Endothelial cell of umbilical vein (primary cell): ENCODE measurements around the gene PDE10A. TPM values are rescaled to one million over a fixed set of nuclear protein-coding genes. Genes with fewer than 3 reads are reported as not detected.
"Not testable (repeated sequence)": the region's sequence is repeated elsewhere in the genome, so short reads cannot be mapped to it uniquely, and the experiment has no call there.

Source experiments
- BruUV-seq: library from RNA; stranded (reverse); fragments of 400-500 nt; replicated peaks from 2 replicates; lab custom pipeline; 2021; lab: Mats Ljungman, UMichigan
- CTCF ChIA-PET: fragments of 300-600, 350-600 bp; sonication (Branson Sonifier 250); formaldehyde crosslinking; loops from one replicate; lab custom pipeline; 2021; ENCODE audit warnings: antibody characterized with exemption, inconsistent platforms; lab: Charles Lee
- POLR2A ChIA-PET: fragments of 300-600, 350-600 bp; sonication (Branson Sonifier 250); formaldehyde crosslinking; loops from one replicate; lab custom pipeline; 2021; ENCODE audit warnings: antibody characterized with exemption, inconsistent platforms; lab: Charles Lee
- DNase-seq: peaks from one replicate; pipeline ENCODE4 v3.0.0-alpha.2; 2011; ENCODE audit warnings: low read depth, low spot score
- FAIRE-seq: peaks from 2 replicates; lab custom pipeline; 2011; peaks lifted over from hg19 to GRCh38; lab: Jason Lieb, UNC
- H2AFZ ChIP-seq: 2 replicates; pipeline ENCODE4 v1.6.0; 2012; ENCODE audit warnings: low read depth, low read length, control low read depth, inconsistent platforms
- H3K27ac ChIP-seq: 2 replicates; pipeline ENCODE4 v1.5.1; 2011; ENCODE audit warnings: low read depth, mild to moderate bottlenecking, control low read depth, low read length, moderate library complexity; ENCODE audit not compliant: insufficient read depth
- H3K27me3 ChIP-seq, 2 experiments: 2 replicates each; pipeline versions ENCODE4 v1.6.0 to v1.6.1; 2011; ENCODE audit warnings: low read length in 2 of 2, mixed read lengths in 1 of 2; ENCODE audit not compliant: control insufficient read depth in 2 of 2, insufficient read depth in 2 of 2
- H3K36me3 ChIP-seq, 2 experiments: 2 replicates in 1 of 2; 3 replicates in 1 of 2; pipeline ENCODE4 v1.5.1; 2011; ENCODE audit warnings: low read length in 2 of 2, mild to moderate bottlenecking in 1 of 2, moderate library complexity in 1 of 2; ENCODE audit not compliant: control insufficient read depth in 2 of 2, insufficient read depth in 2 of 2; ENCODE audit errors: extremely low read depth in 1 of 2
- H3K4me1 ChIP-seq: 3 replicates; pipeline ENCODE4 v1.5.1; 2011; ENCODE audit warnings: mild to moderate bottlenecking, low read length; ENCODE audit not compliant: control insufficient read depth, insufficient read depth; ENCODE audit errors: extremely low read depth
- H3K4me2 ChIP-seq: 2 replicates; pipeline ENCODE4 v1.6.1; 2011; ENCODE audit warnings: low read length, control low read depth, mixed read lengths; ENCODE audit not compliant: insufficient read depth
- H3K4me3 ChIP-seq, 3 experiments: fragments of 200-600 bp in 1 of 3; sonication (generic), shearing (Covaris generic) in 1 of 3; replicated peaks in 1 of 3; 2 replicates each; pipeline ENCODE4 v1.5.1; 2011 to 2016; ENCODE audit warnings: control low read depth in 3 of 3, low read length in 3 of 3, mild to moderate bottlenecking in 2 of 3, inconsistent platforms in 1 of 3, low read depth in 1 of 3, moderate library complexity in 1 of 3; ENCODE audit not compliant: insufficient read depth in 1 of 3
- H3K79me2 ChIP-seq: 2 replicates; pipeline ENCODE4 v1.6.0; 2012; ENCODE audit warnings: low read length, inconsistent platforms; ENCODE audit not compliant: control insufficient read depth, insufficient read depth
- H3K9ac ChIP-seq: replicated peaks from 2 replicates; pipeline ENCODE3; 2011; ENCODE audit warnings: low read length, control low read depth; ENCODE audit not compliant: insufficient read depth; ENCODE audit errors: extremely low read depth
- H3K9me1 ChIP-seq: replicated peaks from 3 replicates; pipeline ENCODE4 v1.6.0; 2011; ENCODE audit warnings: mild to moderate bottlenecking, low read length; ENCODE audit not compliant: control insufficient read depth, insufficient read depth; ENCODE audit errors: extremely low read depth
- H3K9me3 ChIP-seq: replicated peaks from 2 replicates; pipeline ENCODE4 v1.5.1; 2012; ENCODE audit warnings: low read length, inconsistent platforms; ENCODE audit not compliant: control insufficient read depth, insufficient read depth
- H4K20me1 ChIP-seq: replicated peaks from 2 replicates; pipeline ENCODE3; 2011; ENCODE audit warnings: mild to moderate bottlenecking, low read length; ENCODE audit not compliant: control insufficient read depth, insufficient read depth; ENCODE audit errors: extremely low read depth
- FOS ChIP-seq: IDR thresholded peaks from 2 replicates; pipeline ENCODE4 v1.6.1; 2011; ENCODE audit warnings: mild to moderate bottlenecking, low read length, moderate library complexity, borderline replicate concordance; ENCODE audit not compliant: insufficient read depth
- JUN ChIP-seq: IDR thresholded peaks from 2 replicates; pipeline ENCODE4 v1.6.1; 2011; ENCODE audit warnings: borderline replicate concordance, low read depth; ENCODE audit not compliant: insufficient read length, insufficient read depth
- MYC ChIP-seq: IDR thresholded peaks from one replicate; pipeline ENCODE4 v1.6.1; 2011; ENCODE audit warnings: mild to moderate bottlenecking, low read depth, low read length
- POLR2A ChIP-seq: IDR thresholded peaks from 2 replicates; pipeline ENCODE4 v1.6.1; 2012; ENCODE audit warnings: low read depth, mild to moderate bottlenecking, control low read depth, low read length
- POLR2AphosphoS5 ChIP-seq: IDR thresholded peaks from 2 replicates; pipeline ENCODE4 v1.6.1; 2012; ENCODE audit warnings: low read depth, mild to moderate bottlenecking, control low read depth, low read length, moderate library complexity; ENCODE audit not compliant: insufficient read depth
- dilution Hi-C: fragments of 300-500 bp; cut with MboI; formaldehyde crosslinking; loops from one replicate; pipeline ENCODE4 v1.15.0; 2019; ENCODE audit warnings: low sequenced_read_pairs; ENCODE audit not compliant: extremely low pct_ligation_motif_present
- intact Hi-C: fragments of 100-400 bp; cut with micrococcal nuclease; formaldehyde crosslinking; loops from one replicate; pipeline ENCODE4 v1.10.0; 2022
- polyA plus RNA-seq, 4 experiments: library from polyadenylated mRNA; depleted of rRNA in 3 of 4; stranded (reverse) in 3 of 4; unstranded in 1 of 4; fragments of >200 nt; gene quantifications; 2 replicates each; pipeline versions ENCODE4 v1.2.1 to v1.2.3, GENCODE V29; 2011 to 2012; ENCODE audit warnings: missing spikeins in 1 of 4
- total RNA-seq: library from RNA; stranded (reverse); gene quantifications from 2 replicates; pipeline ENCODE4 v1.2.3, GENCODE V29; 2021
- TF ChIP-seq, protein P1 (sequence below), 2 donors: IDR thresholded peaks; 1 replicate in 1 of 2; 2 replicates in 1 of 2; pipeline ENCODE4 v1.5.1; 2011; ENCODE audit warnings: low read length in 2 of 2, mild to moderate bottlenecking in 2 of 2, moderate library complexity in 2 of 2, control low read depth in 1 of 2, inconsistent platforms in 1 of 2, low read depth in 1 of 2; ENCODE audit not compliant: insufficient read depth in 1 of 2; ENCODE audit errors: extremely low read depth in 1 of 2
- TF ChIP-seq, protein P2 (sequence below): IDR thresholded peaks from 2 replicates; pipeline ENCODE4 v1.6.1; 2011; ENCODE audit not compliant: insufficient read depth, insufficient read length

The PDE10A gene
- total and polyA plus RNA-seq, 2 donors (not counting 3 experiments of a cell fraction or from before 2014, with no cell fraction given): 0.86 to 2.9 TPM

DNA sequence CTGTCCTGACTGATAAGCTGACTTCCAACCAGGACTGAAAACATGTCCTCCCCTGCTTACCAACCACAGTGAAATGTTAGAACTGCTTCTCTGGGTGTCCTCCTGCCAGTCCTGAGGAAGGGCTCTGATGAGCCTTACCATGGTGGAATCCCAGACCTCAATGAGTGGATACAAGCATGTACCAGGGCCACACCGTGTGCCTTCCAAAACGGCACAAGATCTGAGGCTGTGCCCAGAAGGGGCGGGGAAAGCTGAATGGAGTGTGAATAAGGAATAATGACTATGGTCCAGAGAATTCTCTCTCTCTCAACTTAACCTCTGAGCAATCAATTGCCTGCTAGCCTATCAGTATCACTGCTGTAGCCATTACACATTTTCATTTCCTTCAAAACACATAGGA lies 51.7 kb downstream of the PDE10A start:
- Histone ChIP-seq H3K9me1 (no peaks in the 10 kb centered on the region), H3K79me2 (peaks cover 6% of the 10 kb centered on the region), H3K4me2 (no peak overlapping the region), H4K20me1 (no peaks in the 10 kb centered on the region), H2AFZ (no peak overlapping the region), H3K9me3 (no peaks in the 10 kb centered on the region), H3K4me1 (no peaks in the 10 kb centered on the region), H3K27me3 (no peaks in the 10 kb centered on the region), H3K36me3 (no peaks in the 10 kb centered on the region), H3K27ac (no peak overlapping the region), H3K4me3 (no peak overlapping the region), H3K9ac (no peak overlapping the region)
- CTCF ChIA-PET: no interaction called here
- no TSS peak for BruUV-seq
- DNase-seq: no peak
- TF ChIP-seq, protein P1, sequence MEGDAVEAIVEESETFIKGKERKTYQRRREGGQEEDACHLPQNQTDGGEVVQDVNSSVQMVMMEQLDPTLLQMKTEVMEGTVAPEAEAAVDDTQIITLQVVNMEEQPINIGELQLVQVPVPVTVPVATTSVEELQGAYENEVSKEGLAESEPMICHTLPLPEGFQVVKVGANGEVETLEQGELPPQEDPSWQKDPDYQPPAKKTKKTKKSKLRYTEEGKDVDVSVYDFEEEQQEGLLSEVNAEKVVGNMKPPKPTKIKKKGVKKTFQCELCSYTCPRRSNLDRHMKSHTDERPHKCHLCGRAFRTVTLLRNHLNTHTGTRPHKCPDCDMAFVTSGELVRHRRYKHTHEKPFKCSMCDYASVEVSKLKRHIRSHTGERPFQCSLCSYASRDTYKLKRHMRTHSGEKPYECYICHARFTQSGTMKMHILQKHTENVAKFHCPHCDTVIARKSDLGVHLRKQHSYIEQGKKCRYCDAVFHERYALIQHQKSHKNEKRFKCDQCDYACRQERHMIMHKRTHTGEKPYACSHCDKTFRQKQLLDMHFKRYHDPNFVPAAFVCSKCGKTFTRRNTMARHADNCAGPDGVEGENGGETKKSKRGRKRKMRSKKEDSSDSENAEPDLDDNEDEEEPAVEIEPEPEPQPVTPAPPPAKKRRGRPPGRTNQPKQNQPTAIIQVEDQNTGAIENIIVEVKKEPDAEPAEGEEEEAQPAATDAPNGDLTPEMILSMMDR (IDR thresholded peaks at IDR 0.05; ENCODE audit: extremely low read depth in 1 of 2, insufficient read depth in 1 of 2, low read depth in 1 of 2, low read length in 2 of 2): no peak
- TF ChIP-seq JUN: no peak
- TF ChIP-seq, protein P2, sequence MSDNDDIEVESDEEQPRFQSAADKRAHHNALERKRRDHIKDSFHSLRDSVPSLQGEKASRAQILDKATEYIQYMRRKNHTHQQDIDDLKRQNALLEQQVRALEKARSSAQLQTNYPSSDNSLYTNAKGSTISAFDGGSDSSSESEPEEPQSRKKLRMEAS: no peak
- TF ChIP-seq MYC: no peak
- no peak for TF ChIP-seq FOS
- TF ChIP-seq POLR2AphosphoS5: no peak
- TF ChIP-seq POLR2A: no peak
- intact Hi-C loops (no loop called here), dilution Hi-C loops (no loop called here)
- no peak for FAIRE-seq
- POLR2A ChIA-PET: no interaction called here

- H3K36me3 ChIP-seq, H3K9me1 ChIP-seq, H3K4me1 ChIP-seq, H4K20me1 ChIP-seq, H3K9me3 ChIP-seq, dilution Hi-C loops, POLR2A ChIA-PET, BruUV-seq, H2AFZ ChIP-seq, FAIRE-seq, H3K4me2 ChIP-seq, CTCF ChIA-PET, intact Hi-C loops, H3K79me2 ChIP-seq, H3K4me3 ChIP-seq, H3K27ac ChIP-seq, H3K27me3 ChIP-seq, H3K9ac ChIP-seq, DNase-seq: not testable (repeated sequence)
These were observed 54.5 kb downstream of the PDE10A start for GRCh38 chr6:165608577-165608976.
